Type B pancreatic cell (in vitro differentiated cells): Measurements from ENCODE around the gene AQP12B. TPM values are rescaled to one million over a fixed set of nuclear protein-coding genes. Genes with fewer than 3 reads are reported as not detected.

ENCODE experiments used
- DNase-seq: peaks from one replicate; pipeline ENCODE4 v3.0.0; 2021; ENCODE audit warnings: mixed read lengths; ENCODE audit not compliant: unreplicated experiment; ENCODE audit errors: extremely low spot score
- H3K27ac Mint-ChIP-seq: 2 replicates; pipeline ENCODE4 v1.8.0; 2021; ENCODE audit warnings: mild to moderate bottlenecking, mixed read lengths
- H3K27me3 Mint-ChIP-seq: 2 replicates; pipeline ENCODE4 v1.8.0; 2021; ENCODE audit warnings: mixed read lengths
- H3K36me3 Mint-ChIP-seq: 2 replicates; pipeline ENCODE4 v1.8.0; 2021; ENCODE audit warnings: mixed read lengths
- H3K4me1 Mint-ChIP-seq: one replicate; pipeline ENCODE4 v1.8.0; 2021; ENCODE audit warnings: mixed read lengths; ENCODE audit not compliant: unreplicated experiment
- H3K4me3 Mint-ChIP-seq: 2 replicates; pipeline ENCODE4 v1.8.0; 2021; ENCODE audit warnings: mild to moderate bottlenecking, mixed read lengths
- H3K9me3 Mint-ChIP-seq: 2 replicates; pipeline ENCODE4 v1.8.0; 2021; ENCODE audit warnings: mixed read lengths
- total RNA-seq: library from RNA; stranded (reverse); gene quantifications from 2 replicates; pipeline ENCODE4 v1.2.1, GENCODE V29; 2021; ENCODE audit warnings: low replicate concordance
- TF ChIP-seq, protein P1 (sequence below): fragments of 200-600 bp; sonication (generic); conservative IDR thresholded peaks from 2 replicates; pipeline ENCODE4 v1.5.0; 2021; ENCODE audit warnings: antibody characterized with exemption, mild to moderate bottlenecking

The AQP12B gene
- total RNA-seq, 1 donor from 2014 or later: 0.43 TPM

DNA sequence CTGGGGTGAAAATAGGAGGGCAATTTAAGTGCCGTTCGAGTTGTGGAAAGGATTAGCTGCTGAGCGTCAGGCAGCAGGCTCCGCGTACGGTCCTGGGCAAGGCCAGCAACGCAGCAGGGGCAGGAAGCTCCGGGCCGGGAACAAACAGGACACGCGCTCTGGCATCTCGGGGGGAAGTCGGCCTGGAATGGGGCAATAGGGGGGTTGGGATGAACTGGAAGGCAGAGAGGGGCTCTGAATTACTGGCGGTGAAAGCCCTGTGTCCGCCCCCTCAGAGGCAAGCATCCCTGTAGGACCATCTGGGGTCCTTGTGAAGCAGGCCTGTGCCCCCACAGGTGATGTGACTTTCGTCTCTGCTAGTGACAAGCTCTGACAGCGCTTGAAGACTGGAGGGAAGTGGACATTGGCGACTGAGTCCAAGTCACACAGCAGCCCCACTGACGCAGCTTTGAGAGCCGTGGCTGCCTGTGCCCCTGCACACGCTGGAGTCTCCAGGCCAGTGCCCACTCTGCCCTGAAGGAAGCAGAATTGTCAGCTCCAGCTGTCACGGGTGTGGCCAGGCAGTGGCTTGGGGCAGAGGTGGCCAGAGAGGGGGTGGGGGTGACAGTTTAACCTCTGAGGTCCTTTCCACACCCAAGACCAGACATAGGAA is 35.1 kb downstream of the AQP12B start:
- DNase-seq: no peak
- TF ChIP-seq, protein P1, sequence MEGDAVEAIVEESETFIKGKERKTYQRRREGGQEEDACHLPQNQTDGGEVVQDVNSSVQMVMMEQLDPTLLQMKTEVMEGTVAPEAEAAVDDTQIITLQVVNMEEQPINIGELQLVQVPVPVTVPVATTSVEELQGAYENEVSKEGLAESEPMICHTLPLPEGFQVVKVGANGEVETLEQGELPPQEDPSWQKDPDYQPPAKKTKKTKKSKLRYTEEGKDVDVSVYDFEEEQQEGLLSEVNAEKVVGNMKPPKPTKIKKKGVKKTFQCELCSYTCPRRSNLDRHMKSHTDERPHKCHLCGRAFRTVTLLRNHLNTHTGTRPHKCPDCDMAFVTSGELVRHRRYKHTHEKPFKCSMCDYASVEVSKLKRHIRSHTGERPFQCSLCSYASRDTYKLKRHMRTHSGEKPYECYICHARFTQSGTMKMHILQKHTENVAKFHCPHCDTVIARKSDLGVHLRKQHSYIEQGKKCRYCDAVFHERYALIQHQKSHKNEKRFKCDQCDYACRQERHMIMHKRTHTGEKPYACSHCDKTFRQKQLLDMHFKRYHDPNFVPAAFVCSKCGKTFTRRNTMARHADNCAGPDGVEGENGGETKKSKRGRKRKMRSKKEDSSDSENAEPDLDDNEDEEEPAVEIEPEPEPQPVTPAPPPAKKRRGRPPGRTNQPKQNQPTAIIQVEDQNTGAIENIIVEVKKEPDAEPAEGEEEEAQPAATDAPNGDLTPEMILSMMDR: no peak
- H3K9me3 Mint-ChIP-seq: no peaks in the 10 kb centered on the region
- H3K36me3 Mint-ChIP-seq: no peaks in the 10 kb centered on the region
- peaks cover 57% of the 10 kb centered on the region for H3K27me3 Mint-ChIP-seq
- H3K4me1 Mint-ChIP-seq: peaks cover 11% of the 10 kb centered on the region
- H3K27ac Mint-ChIP-seq: no peak overlapping the region
- no peak overlapping the region for H3K4me3 Mint-ChIP-seq

GRCh38 chr2:240646900-240647502 is 35.7 kb downstream of the AQP12B start:
- Mint-ChIP-seq H3K4me3 (no peak overlapping the region), H3K27ac (no peak overlapping the region), H3K4me1 (peaks cover 11% of the 10 kb centered on the region), H3K36me3 (no peaks in the 10 kb centered on the region), H3K9me3 (no peaks in the 10 kb centered on the region), H3K27me3 (peaks cover 53% of the 10 kb centered on the region)
- DNase-seq: no peak
- TF ChIP-seq, protein P1: no peak

- TF ChIP-seq, protein P1: no peak
- peaks cover 47% of the 10 kb centered on the region for H3K27me3 Mint-ChIP-seq
- peaks cover 11% of the 10 kb centered on the region for H3K4me1 Mint-ChIP-seq
- H3K27ac Mint-ChIP-seq: no peak overlapping the region
- no peaks in the 10 kb centered on the region for H3K9me3 Mint-ChIP-seq
- no peaks in the 10 kb centered on the region for H3K36me3 Mint-ChIP-seq
- H3K4me3 Mint-ChIP-seq: no peak overlapping the region
- DNase-seq: no peak
These were observed 36.3 kb downstream of the AQP12B start for GRCh38 chr2:240646176-240646899.

DNA sequence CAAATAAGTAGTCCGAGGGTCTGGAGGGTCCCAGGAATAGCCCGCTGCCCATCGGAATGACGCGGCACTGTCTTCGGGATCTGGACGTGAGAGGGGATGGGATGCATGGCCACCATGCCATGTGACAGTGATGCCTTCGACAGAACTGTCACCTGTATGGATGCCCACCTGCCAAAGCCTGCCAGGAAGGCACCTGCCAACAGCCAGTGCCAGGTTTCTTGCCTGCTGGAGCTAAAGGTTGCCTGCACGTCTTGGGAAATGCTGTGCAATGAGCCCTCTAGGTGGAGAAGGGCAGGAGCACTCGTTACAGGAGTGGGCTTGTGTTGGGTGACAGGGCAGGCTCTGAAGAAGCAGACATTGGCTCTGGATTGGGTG is 36.9 kb downstream of the AQP12B start:
- TF ChIP-seq, protein P1: no peak
- Mint-ChIP-seq H3K9me3 (no peaks in the 10 kb centered on the region), H3K36me3 (no peaks in the 10 kb centered on the region), H3K4me1 (peaks cover 11% of the 10 kb centered on the region), H3K27me3 (peaks cover 45% of the 10 kb centered on the region), H3K4me3 (no peak overlapping the region), H3K27ac (no peak overlapping the region)
- DNase-seq: no peak

DNA sequence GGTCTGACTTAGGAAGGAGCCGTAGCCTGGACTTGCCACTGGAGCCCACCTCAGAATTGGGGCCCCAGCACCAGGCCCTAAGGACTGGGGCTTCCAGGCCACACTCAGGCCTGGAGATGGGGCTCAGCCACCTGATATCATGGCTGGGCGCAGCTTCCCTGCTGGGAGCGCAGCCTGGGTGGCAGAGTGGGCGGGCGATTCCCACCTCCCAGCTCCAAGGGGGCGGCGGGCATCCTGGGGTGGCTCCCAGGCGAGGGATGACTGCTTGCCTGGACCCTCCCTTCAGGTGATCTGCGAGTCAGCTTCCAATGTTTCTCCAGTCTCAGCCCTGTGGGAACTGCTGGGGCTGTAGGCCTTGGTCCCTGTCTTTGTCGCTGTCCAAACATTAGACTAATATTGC is 37.3 kb downstream of the AQP12B start:
- no peak for DNase-seq
- Mint-ChIP-seq H3K27ac (no peak overlapping the region), H3K27me3 (peaks cover 44% of the 10 kb centered on the region), H3K4me1 (peaks cover 11% of the 10 kb centered on the region), H3K9me3 (no peaks in the 10 kb centered on the region), H3K4me3 (no peak overlapping the region), H3K36me3 (no peaks in the 10 kb centered on the region)
- TF ChIP-seq, protein P1: no peak
